ENCODE results near the gene MTAP.

Gene MTAP

DNA sequence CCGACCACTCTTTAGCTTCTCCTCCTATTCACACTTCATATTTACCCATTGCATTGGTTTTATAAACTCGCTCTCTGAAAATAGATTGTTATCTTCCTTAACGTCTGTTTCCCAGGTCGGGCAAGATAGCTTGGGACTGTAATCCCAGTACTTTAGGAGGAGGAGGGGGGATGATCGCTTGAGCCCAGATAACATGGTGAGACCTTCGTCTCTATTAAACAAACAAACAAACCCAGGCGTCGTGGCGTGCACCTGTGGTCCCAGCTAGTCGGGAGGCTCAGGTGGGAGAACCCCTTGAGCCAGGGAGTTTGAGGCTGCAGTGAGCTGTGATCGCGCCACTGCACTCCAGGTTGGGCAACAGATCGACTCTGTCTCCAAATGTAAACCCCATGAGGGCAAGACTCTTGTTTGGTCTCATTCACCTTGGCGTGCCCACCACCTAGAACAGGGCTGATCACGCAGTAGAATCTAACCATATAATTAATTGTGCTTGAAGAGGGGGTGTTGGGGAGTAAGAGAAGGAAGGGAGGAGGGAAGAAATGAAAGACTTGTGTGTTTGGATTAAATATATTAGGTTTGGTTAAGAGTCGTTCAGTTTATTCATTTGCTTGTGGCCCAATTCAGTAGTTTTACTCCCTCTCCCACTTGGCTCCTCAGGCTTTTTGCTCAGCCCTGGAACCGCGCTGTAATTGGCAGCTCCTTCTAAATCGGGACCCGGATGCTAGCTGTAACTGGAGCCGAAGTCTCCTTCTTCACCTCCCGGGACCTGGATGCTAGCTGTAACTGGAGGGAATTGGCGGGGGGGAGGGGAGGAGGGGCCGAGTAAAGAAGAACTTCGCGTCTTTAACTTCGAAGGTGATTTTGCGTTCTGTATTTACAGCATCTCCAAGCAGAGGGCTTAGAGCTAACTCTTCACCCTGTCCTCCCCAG is 166.8 kb downstream of the MTAP start:
- TF ChIP-seq GATA2 (IDR thresholded peaks at IDR 0.05; ENCODE audit: low read depth, low read length) = no peak
- no peak for TF ChIP-seq GATA3 (IDR thresholded peaks at IDR 0.05; ENCODE audit: low read depth, low read length)

DNA sequence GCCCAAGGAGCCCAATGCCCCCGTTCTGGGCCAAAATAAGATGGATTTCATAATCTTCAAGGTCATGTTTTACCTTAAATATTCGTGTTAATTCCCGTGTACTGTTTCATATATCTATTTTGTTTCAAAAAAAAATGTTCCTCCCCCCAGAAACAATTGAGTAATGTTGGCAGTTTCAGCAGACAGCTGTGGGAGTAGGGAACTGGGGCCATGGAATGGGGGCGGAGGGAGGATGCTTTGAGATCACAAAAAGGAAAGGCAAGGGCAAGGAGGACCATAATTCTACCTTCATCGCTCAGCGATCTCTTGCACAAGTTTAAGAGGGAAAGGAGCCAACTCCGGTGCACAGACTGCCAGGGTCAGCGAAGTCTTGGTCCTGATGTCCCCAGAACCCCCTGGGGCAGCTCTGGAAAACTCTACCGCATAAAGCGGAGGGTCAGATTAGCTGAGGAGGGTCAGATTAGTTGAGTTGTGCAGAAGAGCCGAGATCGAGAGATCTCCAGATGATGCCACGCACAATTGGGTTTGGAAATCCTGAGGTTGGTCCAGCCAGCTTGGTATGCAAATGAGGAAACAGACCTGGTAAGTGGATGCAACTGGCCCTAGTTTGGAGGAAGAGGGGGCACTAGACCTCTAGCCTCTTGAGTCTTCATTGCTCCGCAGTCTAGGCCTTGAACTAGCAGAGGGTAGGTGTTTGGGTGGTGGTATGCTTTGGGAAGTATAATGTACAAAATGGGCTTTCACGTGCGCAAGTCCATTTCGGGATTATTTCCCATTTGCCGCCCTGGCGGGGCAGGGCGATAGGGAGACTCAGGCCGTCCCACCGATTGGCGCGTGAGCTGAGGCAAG is 167.7 kb downstream of the MTAP start:
- no peak for TF ChIP-seq GATA2 (IDR thresholded peaks at IDR 0.05; ENCODE audit: low read depth, low read length)
- TF ChIP-seq GATA3 (IDR thresholded peaks at IDR 0.05; ENCODE audit: low read depth, low read length) = no peak

DNA sequence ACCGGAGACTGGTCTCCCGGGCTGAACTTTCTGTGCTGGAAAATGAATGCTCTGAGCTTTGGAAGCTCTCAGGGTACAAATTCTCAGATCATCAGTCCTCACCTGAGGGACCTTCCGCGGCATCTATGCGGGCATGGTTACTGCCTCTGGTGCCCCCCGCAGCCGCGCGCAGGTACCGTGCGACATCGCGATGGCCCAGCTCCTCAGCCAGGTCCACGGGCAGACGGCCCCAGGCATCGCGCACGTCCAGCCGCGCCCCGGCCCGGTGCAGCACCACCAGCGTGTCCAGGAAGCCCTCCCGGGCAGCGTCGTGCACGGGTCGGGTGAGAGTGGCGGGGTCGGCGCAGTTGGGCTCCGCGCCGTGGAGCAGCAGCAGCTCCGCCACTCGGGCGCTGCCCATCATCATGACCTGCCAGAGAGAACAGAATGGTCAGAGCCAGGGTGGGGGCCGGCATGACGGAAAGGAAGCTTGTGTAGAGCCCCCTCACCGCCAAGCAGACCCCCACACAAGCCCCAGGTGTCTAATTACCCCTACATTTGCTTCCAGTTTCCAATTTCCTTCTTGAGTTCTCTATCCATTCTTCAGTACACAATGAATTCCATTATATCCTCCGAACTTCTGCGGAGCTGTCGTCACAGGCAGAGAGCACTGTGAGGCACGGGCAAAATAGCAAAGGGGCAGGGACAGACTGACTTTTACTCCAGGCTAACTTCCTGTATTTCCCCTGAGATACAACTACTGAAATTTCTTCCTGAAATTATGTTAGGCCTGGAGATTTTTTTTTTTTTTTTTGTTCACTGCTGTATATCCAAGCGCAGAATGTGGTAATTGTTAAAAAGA is 168.6 kb downstream of the MTAP start:
- TF ChIP-seq GATA2 (IDR thresholded peaks at IDR 0.05; ENCODE audit: low read depth, low read length) = no peak
- TF ChIP-seq GATA3 (IDR thresholded peaks at IDR 0.05; ENCODE audit: low read depth, low read length) = no peak

DNA sequence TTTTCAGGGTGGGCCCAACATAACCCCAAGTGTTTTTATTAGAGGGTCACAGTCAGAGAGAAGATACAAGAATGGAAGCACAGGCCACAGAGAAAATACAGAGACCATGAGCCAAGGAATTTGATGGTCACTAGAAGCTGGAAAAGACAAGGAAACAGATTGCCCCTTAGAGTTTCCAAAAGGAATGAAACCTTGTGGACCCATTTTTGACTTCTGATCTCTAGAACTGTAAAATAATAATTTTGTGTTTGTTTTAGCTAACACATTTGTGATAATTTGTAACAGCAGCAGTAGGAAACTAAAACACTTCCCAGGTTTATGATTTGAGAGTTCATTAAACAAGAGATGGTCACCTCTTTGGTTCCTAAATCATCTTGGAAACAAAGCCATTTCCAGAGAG is 169.9 kb downstream of the MTAP start:
- TF ChIP-seq GATA2 (IDR thresholded peaks at IDR 0.05; ENCODE audit: low read depth, low read length) (no peak), GATA3 (IDR thresholded peaks at IDR 0.05; ENCODE audit: low read depth, low read length) (no peak)

DNA sequence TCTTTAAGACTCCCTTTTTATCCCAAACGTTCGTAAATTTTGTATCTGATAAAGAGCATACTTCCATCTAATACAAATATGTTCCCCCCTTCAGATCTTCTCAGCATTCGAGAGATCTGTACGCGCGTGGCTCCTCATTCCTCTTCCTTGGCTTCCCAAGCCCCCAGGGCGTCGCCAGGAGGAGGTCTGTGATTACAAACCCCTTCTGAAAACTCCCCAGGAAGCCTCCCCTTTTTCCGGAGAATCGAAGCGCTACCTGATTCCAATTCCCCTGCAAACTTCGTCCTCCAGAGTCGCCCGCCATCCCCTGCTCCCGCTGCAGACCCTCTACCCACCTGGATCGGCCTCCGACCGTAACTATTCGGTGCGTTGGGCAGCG is 171.9 kb downstream of the MTAP start:
- TF ChIP-seq GATA3 (IDR thresholded peaks at IDR 0.05; ENCODE audit: low read depth, low read length) (no peak), GATA2 (IDR thresholded peaks at IDR 0.05; ENCODE audit: low read depth, low read length) (no peak)

DNA sequence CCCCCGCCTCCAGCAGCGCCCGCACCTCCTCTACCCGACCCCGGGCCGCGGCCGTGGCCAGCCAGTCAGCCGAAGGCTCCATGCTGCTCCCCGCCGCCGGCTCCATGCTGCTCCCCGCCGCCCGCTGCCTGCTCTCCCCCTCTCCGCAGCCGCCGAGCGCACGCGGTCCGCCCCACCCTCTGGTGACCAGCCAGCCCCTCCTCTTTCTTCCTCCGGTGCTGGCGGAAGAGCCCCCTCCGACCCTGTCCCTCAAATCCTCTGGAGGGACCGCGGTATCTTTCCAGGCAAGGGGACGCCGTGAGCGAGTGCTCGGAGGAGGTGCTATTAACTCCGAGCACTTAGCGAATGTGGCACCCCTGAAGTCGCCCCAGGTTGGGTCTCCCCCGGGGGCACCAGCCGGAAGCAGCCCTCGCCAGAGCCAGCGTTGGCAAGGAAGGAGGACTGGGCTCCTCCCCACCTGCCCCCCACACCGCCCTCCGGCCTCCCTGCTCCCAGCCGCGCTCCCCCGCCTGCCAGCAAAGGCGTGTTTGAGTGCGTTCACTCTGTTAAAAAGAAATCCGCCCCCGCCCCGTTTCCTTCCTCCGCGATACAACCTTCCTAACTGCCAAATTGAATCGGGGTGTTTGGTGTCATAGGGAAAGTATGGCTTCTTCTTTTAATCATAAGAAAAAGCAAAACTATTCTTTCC is 172.4 kb downstream of the MTAP start:
- TF ChIP-seq GATA3 (IDR thresholded peaks at IDR 0.05; ENCODE audit: low read depth, low read length) (no peak), GATA2 (IDR thresholded peaks at IDR 0.05; ENCODE audit: low read depth, low read length) (no peak)

DNA sequence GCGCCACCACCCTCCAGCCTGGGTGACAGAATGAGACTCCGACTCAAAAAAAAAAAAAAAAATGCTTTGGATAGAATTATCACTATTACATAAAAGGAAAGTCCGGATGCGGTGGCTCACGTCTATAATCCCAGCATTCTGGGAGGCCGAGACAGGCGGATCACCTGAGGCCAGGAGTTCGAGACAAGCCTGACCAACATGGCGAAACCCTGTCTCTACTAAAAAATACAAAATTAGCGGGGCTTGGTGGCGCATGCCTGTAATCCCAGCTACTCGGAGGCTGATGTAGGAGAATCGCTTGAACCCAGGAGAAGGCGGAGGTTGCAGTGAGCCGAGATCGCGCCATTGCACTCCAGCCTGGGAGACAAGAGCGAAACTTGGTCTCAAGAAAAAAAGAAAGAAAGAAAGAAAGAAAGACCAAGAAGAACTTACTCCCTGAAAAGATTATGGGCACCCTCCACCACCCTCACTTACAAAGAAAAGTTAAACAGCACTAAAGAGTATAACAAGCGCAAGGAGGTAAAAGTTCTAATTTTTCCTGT is 174.0 kb downstream of the MTAP start:
- no peak for TF ChIP-seq GATA3 (IDR thresholded peaks at IDR 0.05; ENCODE audit: low read depth, low read length)
- no peak for TF ChIP-seq GATA2 (IDR thresholded peaks at IDR 0.05; ENCODE audit: low read depth, low read length)

DNA sequence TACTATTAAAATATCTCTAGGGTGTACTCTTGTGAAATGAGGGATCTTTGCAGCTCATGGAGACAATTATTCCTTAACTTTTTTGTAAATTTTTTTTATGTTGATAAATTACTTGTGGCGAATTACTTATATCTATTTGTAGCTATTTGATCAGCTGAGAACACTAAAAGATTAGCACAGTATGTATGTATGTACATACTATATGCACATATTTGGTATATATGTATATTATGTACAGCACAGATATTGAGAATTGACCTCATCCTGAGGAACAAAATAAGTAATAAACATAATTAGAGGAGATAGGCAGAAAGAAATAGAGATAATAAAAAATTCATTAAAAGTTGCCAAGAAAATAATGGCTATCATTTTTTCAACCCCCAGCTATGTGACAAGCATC is 180.0 kb downstream of the MTAP start:
- TF ChIP-seq GATA3 (IDR thresholded peaks at IDR 0.05; ENCODE audit: low read depth, low read length) (no peak), GATA2 (IDR thresholded peaks at IDR 0.05; ENCODE audit: low read depth, low read length) (no peak)

DNA sequence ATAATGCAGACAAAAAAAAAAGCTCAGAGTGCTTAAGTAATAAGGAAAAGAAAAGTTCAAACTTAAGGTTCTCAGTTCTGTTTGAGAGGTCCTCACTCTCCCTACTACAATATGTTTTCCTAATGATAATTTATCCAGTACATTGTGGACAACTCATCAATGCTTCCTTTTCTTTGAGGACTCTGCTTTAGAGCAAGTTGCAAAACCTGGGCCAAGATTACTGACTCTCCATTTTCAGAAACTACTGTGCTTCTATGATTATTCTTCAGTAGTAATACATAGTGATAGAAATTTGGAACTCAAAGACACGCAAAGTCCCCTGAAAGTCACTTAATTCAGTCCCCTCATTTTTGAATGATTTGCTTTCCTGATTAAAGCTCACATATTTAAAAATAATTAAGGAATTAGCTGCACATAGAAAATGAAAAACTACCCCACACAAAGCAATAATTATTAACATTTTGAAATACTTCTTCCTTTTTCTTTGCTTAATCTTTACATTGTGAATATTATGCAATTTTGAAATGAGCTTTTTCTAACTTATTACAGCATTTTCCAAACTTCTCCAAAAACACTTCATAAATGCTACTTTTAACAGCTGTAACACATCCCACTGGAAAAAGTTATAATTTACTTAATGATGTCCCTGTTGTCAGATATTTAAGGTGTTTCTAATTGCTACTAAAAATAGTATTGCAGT is 180.6 kb downstream of the MTAP start:
- no peak for TF ChIP-seq GATA3 (IDR thresholded peaks at IDR 0.05; ENCODE audit: low read depth, low read length)
- TF ChIP-seq GATA2 (IDR thresholded peaks at IDR 0.05; ENCODE audit: low read depth, low read length) = no peak

DNA sequence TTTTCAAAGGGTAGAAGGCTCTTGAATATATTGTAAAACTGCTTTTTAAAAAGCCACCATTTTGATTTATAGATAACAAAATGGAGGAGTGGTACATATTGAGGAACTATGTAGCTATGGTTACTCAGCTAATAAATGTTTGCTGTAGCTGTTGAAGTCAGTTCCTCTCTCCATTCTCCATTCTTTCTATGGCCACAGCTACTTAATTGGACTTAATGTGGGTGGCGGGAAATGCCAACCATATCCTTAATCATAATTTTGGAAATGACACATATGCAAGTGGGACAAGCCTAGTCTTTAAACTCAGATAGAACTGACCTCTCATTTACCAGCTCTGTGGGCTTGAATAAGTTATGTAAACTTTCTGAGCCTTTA is 181.1 kb downstream of the MTAP start:
- no peak for TF ChIP-seq GATA3 (IDR thresholded peaks at IDR 0.05; ENCODE audit: low read depth, low read length)
- no peak for TF ChIP-seq GATA2 (IDR thresholded peaks at IDR 0.05; ENCODE audit: low read depth, low read length)

DNA sequence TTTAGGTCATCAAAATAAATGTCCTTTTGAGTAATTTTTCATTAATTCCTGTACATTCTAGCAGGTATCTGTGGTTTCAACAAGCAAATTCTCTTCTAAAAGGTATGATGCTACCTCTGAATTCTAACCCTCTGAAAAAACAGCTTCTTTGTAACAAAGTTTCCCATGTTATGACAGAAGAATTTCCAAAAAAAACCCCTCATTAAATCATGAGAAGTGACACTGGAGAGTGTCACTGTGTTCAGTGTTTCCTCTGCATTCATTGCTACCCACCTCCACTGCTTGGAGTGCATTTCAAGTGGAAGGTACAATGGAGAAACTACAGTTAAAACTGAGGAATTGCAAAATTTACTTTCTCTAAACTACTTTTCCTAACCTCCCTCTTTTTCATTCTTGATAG is 181.7 kb downstream of the MTAP start:
- TF ChIP-seq GATA3 (IDR thresholded peaks at IDR 0.05; ENCODE audit: low read depth, low read length) (no peak), GATA2 (IDR thresholded peaks at IDR 0.05; ENCODE audit: low read depth, low read length) (no peak)

DNA sequence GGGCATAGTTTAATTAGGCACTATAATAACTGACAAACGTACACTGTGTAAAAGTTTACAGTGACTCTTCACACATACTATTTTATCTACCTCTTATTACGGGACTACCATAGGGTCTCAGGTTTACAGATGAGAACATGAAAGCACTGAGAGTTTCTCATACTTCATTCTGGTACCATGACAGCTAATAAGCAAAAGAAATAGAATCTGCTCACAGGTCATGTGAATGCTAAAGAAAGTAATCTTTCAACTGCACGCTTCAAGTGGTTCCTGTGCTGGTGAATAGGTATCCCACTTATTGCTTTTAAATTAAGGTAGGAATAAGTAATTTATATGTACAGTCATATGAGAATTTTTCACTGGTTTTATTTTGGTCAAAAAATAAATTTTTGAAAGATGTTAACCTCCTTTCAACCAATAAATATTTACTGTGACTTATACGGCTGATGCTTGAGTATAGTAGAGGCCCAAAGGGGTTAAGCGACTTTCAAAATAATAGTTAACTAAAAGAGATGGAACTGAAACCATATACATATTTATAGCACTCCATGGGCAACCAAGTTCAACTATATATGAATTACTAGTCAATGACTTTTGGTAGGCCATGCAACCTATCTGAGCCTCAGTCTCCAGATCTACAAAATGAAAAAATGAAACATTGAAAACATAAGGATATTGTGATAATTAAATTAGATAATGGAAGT is 183.7 kb downstream of the MTAP start:
- no peak for TF ChIP-seq GATA2 (IDR thresholded peaks at IDR 0.05; ENCODE audit: low read depth, low read length)
- no peak for TF ChIP-seq GATA3 (IDR thresholded peaks at IDR 0.05; ENCODE audit: low read depth, low read length)

All from SH-SY5Y (cell line).